H9 (cell line): ENCODE data around the gene RDM1. TPM values are rescaled to one million over a fixed set of nuclear protein-coding genes. Genes with fewer than 3 reads are reported as not detected.

Experiments used
- DNase-seq: peaks from one replicate; pipeline ENCODE4 v3.0.0-alpha.2; 2017
- H2AFZ ChIP-seq: one replicate; pipeline ENCODE4 v1.6.1; 2013; ENCODE audit warnings: mild to moderate bottlenecking, low read length, control low read depth, moderate library complexity
- H2AK5ac ChIP-seq: 2 replicates; pipeline ENCODE4 v1.6.1; 2013; ENCODE audit warnings: low read length, control low read depth, mixed read lengths; ENCODE audit not compliant: insufficient read length
- H2BK120ac ChIP-seq: one replicate; pipeline ENCODE4 v1.6.1; 2013; ENCODE audit warnings: low read depth, mild to moderate bottlenecking, low read length, control low read depth, inconsistent platforms; ENCODE audit not compliant: poor library complexity, severe bottlenecking
- H2BK12ac ChIP-seq: 2 replicates; pipeline ENCODE4 v1.6.1; 2013; ENCODE audit warnings: low read length, control low read depth, mixed read lengths, low read depth; ENCODE audit not compliant: insufficient read length
- H2BK15ac ChIP-seq: 2 replicates; pipeline ENCODE4 v1.6.1; 2013; ENCODE audit warnings: low read depth, low read length, control low read depth
- H2BK20ac ChIP-seq: one replicate; pipeline ENCODE4 v1.6.1; 2013; ENCODE audit warnings: low read depth, mild to moderate bottlenecking, low read length, control low read depth, inconsistent platforms; ENCODE audit not compliant: poor library complexity, severe bottlenecking
- H2BK5ac ChIP-seq: 2 replicates; pipeline ENCODE4 v1.6.1; 2013; ENCODE audit warnings: low read length, control low read depth, mixed read lengths; ENCODE audit not compliant: insufficient read length
- H3K14ac ChIP-seq: 2 replicates; pipeline ENCODE4 v1.6.1; 2013; ENCODE audit warnings: low read length, control low read depth; ENCODE audit not compliant: insufficient read depth
- H3K18ac ChIP-seq: 2 replicates; pipeline ENCODE4 v1.6.1; 2013; ENCODE audit warnings: low read depth, mild to moderate bottlenecking, mixed read lengths, low read length, control low read depth; ENCODE audit not compliant: insufficient read length
- H3K23ac ChIP-seq: 2 replicates; pipeline ENCODE4 v1.6.1; 2013; ENCODE audit warnings: low read length, control low read depth, mixed read lengths, low read depth; ENCODE audit not compliant: insufficient read length
- H3K23me2 ChIP-seq: 2 replicates; pipeline ENCODE4 v1.6.1; 2013; ENCODE audit warnings: low read depth, mild to moderate bottlenecking, mixed read lengths, low read length, control low read depth; ENCODE audit not compliant: insufficient read length, poor library complexity, severe bottlenecking
- H3K27ac ChIP-seq: 2 replicates; pipeline ENCODE4 v1.5.1; 2013; ENCODE audit warnings: low read length, control low read depth, mixed read lengths, low read depth; ENCODE audit not compliant: insufficient read length
- H3K27me3 ChIP-seq: 2 replicates; pipeline ENCODE4 v1.6.1; 2013; ENCODE audit warnings: low read length, control low read depth, inconsistent platforms; ENCODE audit not compliant: insufficient read depth
- H3K4ac ChIP-seq: 2 replicates; pipeline ENCODE4 v1.6.1; 2013; ENCODE audit warnings: low read depth, mild to moderate bottlenecking, control low read depth, inconsistent platforms, low read length, moderate library complexity
- H3K4me1 ChIP-seq: 2 replicates; pipeline ENCODE4 v1.6.1; 2013; ENCODE audit warnings: low read length, control low read depth, inconsistent platforms; ENCODE audit not compliant: insufficient read depth
- H3K4me2 ChIP-seq: 2 replicates; pipeline ENCODE4 v1.6.1; 2013; ENCODE audit warnings: low read length, control low read depth, mixed read lengths; ENCODE audit not compliant: insufficient read length, insufficient read depth
- H3K56ac ChIP-seq: 2 replicates; pipeline ENCODE4 v1.6.1; 2013; ENCODE audit warnings: low read depth, mild to moderate bottlenecking, mixed read lengths, low read length, control low read depth; ENCODE audit not compliant: insufficient read length
- H3K79me1 ChIP-seq: 2 replicates; pipeline ENCODE4 v1.6.1; 2013; ENCODE audit warnings: low read depth, mild to moderate bottlenecking, moderate library complexity, low read length, control low read depth, inconsistent platforms; ENCODE audit not compliant: insufficient read depth, poor library complexity, severe bottlenecking
- H3K79me2 ChIP-seq: 2 replicates; pipeline ENCODE4 v1.6.1; 2013; ENCODE audit warnings: low read length, control low read depth, inconsistent platforms; ENCODE audit not compliant: insufficient read depth
- H3K9ac ChIP-seq: 2 replicates; pipeline ENCODE4 v1.6.1; 2013; ENCODE audit warnings: low read length, control low read depth, mixed read lengths; ENCODE audit not compliant: insufficient read length; ENCODE audit errors: extremely low read depth
- H3K9me3 ChIP-seq: one replicate; pipeline ENCODE4 v1.6.1; 2013; ENCODE audit warnings: low read depth, low read length, inconsistent platforms; ENCODE audit not compliant: control insufficient read depth
- H3T11ph ChIP-seq: one replicate; pipeline ENCODE4 v1.6.1; 2013; ENCODE audit warnings: mild to moderate bottlenecking, low read length, control low read depth, inconsistent platforms
- H4K20me1 ChIP-seq: one replicate; pipeline ENCODE4 v1.6.1; 2013; ENCODE audit not compliant: control insufficient read depth, insufficient read length, insufficient read depth
- H4K5ac ChIP-seq: 2 replicates; pipeline ENCODE4 v1.6.1; 2013; ENCODE audit warnings: low read depth, mild to moderate bottlenecking, mixed read lengths, low read length, control low read depth; ENCODE audit not compliant: insufficient read length
- H4K8ac ChIP-seq: replicated peaks from 2 replicates; pipeline ENCODE4 v1.6.1; 2013; ENCODE audit warnings: low read length, control low read depth, mixed read lengths, low read depth; ENCODE audit not compliant: insufficient read length
- H4K91ac ChIP-seq: 2 replicates; pipeline ENCODE4 v1.6.1; 2013; ENCODE audit warnings: low read depth, mild to moderate bottlenecking, moderate library complexity, mixed read lengths, low read length, control low read depth; ENCODE audit not compliant: insufficient read length
- H3K27ac Mint-ChIP-seq, 3 experiments: 2 replicates in 2 of 3; 3 replicates in 1 of 3; pipeline ENCODE4 v1.8.0; 2020 to 2021; ENCODE audit warnings: mixed read lengths in 3 of 3, mild to moderate bottlenecking in 1 of 3, moderate library complexity in 1 of 3
- H3K27me3 Mint-ChIP-seq: 2 replicates; pipeline ENCODE4 v1.8.0; 2021; ENCODE audit warnings: low read depth, mild to moderate bottlenecking, moderate library complexity, mixed read lengths
- H3K36me3 Mint-ChIP-seq, 3 experiments: 2 replicates in 2 of 3; 3 replicates in 1 of 3; pipeline ENCODE4 v1.8.0; 2020 to 2021; ENCODE audit warnings: low read depth in 3 of 3, mixed read lengths in 3 of 3; ENCODE audit not compliant: insufficient read depth in 1 of 3
- H3K4me1 Mint-ChIP-seq, 2 experiments: 2 replicates each; pipeline ENCODE4 v1.8.0; 2020; ENCODE audit warnings: mixed read lengths in 2 of 2
- H3K4me3 Mint-ChIP-seq, 2 experiments: 2 replicates in 1 of 2; 3 replicates in 1 of 2; pipeline ENCODE4 v1.8.0; 2020 to 2021; ENCODE audit warnings: mild to moderate bottlenecking in 2 of 2, mixed read lengths in 2 of 2, moderate library complexity in 1 of 2
- H3K9me3 Mint-ChIP-seq, 2 experiments: 2 replicates in 1 of 2; 3 replicates in 1 of 2; pipeline ENCODE4 v1.8.0; 2020; ENCODE audit warnings: mild to moderate bottlenecking in 2 of 2, mixed read lengths in 2 of 2, moderate library complexity in 1 of 2
- CTCF ChIP-seq: fragments of 200-600 bp; sonication (generic); conservative IDR thresholded peaks from 3 replicates; pipeline ENCODE4 v1.8.0; 2021; ENCODE audit warnings: antibody characterized with exemption, mild to moderate bottlenecking
- WGBS: extraction: QIAGEN DNeasy Blood & Tissue Kit; methylation state at CpG from one replicate; pipeline ENCODE4 v1.1.7; 2013; ENCODE audit warnings: missing lambda C conversion rate, low lambda C conversion rate, mixed read lengths; ENCODE audit not compliant: insufficient read length; ENCODE audit errors: extremely low coverage; 5-methylcytosine and 5-hydroxymethylcytosine counted together
- total RNA-seq: library from RNA; stranded (reverse); gene quantifications from 2 replicates; pipeline ENCODE4 v1.2.1, GENCODE V29; 2021

The RDM1 gene
- total RNA-seq, 1 experiment from 2014 or later = 9.0 TPM

GRCh38 chr17:35912942-35913341 lies 17.6 kb downstream of the RDM1 start:
- no peak for DNase-seq
- H3K4ac ChIP-seq = no peak overlapping the region
- H3K9me3 Mint-ChIP-seq = peaks cover 17 to 59% of the 10 kb centered on the region in 2 experiments

More at GRCh38 chr17:35912942-35913341, 17.6 kb downstream of the RDM1 start:
- Mint-ChIP-seq H3K27ac (no peak overlapping the region), H3K27me3 (peaks cover 15% of the 10 kb centered on the region), H3K36me3 (peaks cover 3 to 21% (median 11%) of the 10 kb centered on the region in 3 experiments), H3K4me3 (no peak overlapping the region), H3K4me1 (no peaks in the 10 kb centered on the region)
- Histone ChIP-seq H2AFZ (no peak overlapping the region), H3K27me3 (no peaks in the 10 kb centered on the region), H3K9me3 (no peaks in the 10 kb centered on the region), H4K20me1 (no peaks in the 10 kb centered on the region), H3K27ac (no peak overlapping the region), H2BK120ac (no peak overlapping the region), H3K79me2 (0 out of 2 replicates have a peak, but pooled peaks cover 1% of the 10 kb centered on the region), H3K23ac (no peak overlapping the region), H4K5ac (no peak overlapping the region), H2BK15ac (no peak overlapping the region), H3K79me1 (no peaks in the 10 kb centered on the region), H2BK5ac (no peak overlapping the region), H4K91ac (no peak overlapping the region), H2AK5ac (no peak overlapping the region), H3T11ph (no peak overlapping the region), H3K9ac (no peak overlapping the region), H2BK12ac (no peak overlapping the region), H3K18ac (no peak overlapping the region), H3K23me2 (no peaks in the 10 kb centered on the region), H3K14ac (no peak overlapping the region), H4K8ac (no peak overlapping the region), H2BK20ac (no peak overlapping the region), H3K56ac (no peak overlapping the region), H3K4me2 (no peak overlapping the region), H3K4me1 (no peaks in the 10 kb centered on the region)
- no peak for TF ChIP-seq CTCF
- WGBS = no CpG with 5 or more reads among the region's 2 CpGs
